ENCODE measurements around the gene TECTB.

Gene TECTB

GRCh38 chr10:112283100-112283499 is at the start of gene TECTB:
TECTB (plus strand) TSS chr10:112283400; CDS start chr10:112283735, 335 bp downstream.
- no peak within 1 kb of the TSS for H3K4me3 ChIP-seq (ENCODE audit: low read length)
- DNase-seq (ENCODE audit: low read depth), result no peak
- no peak for TF ChIP-seq CTCF (conservative IDR thresholded peaks at IDR 0.05; ENCODE audit: low read length)

GRCh38 chr10:112235141-112235540 is 48.1 kb upstream of the TECTB start:
- TF ChIP-seq CTCF (conservative IDR thresholded peaks at IDR 0.05; ENCODE audit: low read length), result no peak
- DNase-seq (ENCODE audit: low read depth), result no peak
- H3K4me3 ChIP-seq (ENCODE audit: low read length), result no peak overlapping the region

- no peak for TF ChIP-seq CTCF (conservative IDR thresholded peaks at IDR 0.05; ENCODE audit: low read length)
- H3K4me3 ChIP-seq (ENCODE audit: low read length), result no peak overlapping the region
- DNase-seq (ENCODE audit: low read depth), result peak; percentile 40
These were observed 47.3 kb upstream of the TECTB start for GRCh38 chr10:112235920-112236319.

GRCh38 chr10:112236486-112236885 is 46.7 kb upstream of the TECTB start:
- no peak for TF ChIP-seq CTCF (conservative IDR thresholded peaks at IDR 0.05; ENCODE audit: low read length)
- no peak overlapping the region for H3K4me3 ChIP-seq (ENCODE audit: low read length)
- DNase-seq (ENCODE audit: low read depth), result no peak

GRCh38 chr10:112239347-112239746 is 43.9 kb upstream of the TECTB start:
- H3K4me3 ChIP-seq (ENCODE audit: low read length), result no peak overlapping the region
- TF ChIP-seq CTCF (conservative IDR thresholded peaks at IDR 0.05; ENCODE audit: low read length), result no peak
- no peak for DNase-seq (ENCODE audit: low read depth)

- no peak for TF ChIP-seq CTCF (conservative IDR thresholded peaks at IDR 0.05; ENCODE audit: low read length)
- DNase-seq (ENCODE audit: low read depth), result no peak
These were observed 42.8 kb upstream of the TECTB start for GRCh38 chr10:112240441-112240840.

GRCh38 chr10:112241651-112242341 is 41.4 kb upstream of the TECTB start:
- no peak for TF ChIP-seq CTCF (conservative IDR thresholded peaks at IDR 0.05; ENCODE audit: low read length)
- no peak for DNase-seq (ENCODE audit: low read depth)
- H3K4me3 ChIP-seq (ENCODE audit: low read length), result no peak overlapping the region

More at GRCh38 chr10:112240441-112240840, 42.8 kb upstream of the TECTB start:
- H3K4me3 ChIP-seq (ENCODE audit: low read length), result no peak overlapping the region

Data from AG10803 (cell line).